Parathyroid adenoma (tissue), 2 donors: Measurements from ENCODE around the gene GLIS1.

Experiments
- H2AFZ ChIP-seq: fragments of 300-600 bp; sonication (generic); one replicate; pipeline ENCODE4 v1.7.0; 2017; ENCODE audit warnings: antibody characterized with exemption, mild to moderate bottlenecking
- H3K27ac ChIP-seq: fragments of 300-600 bp; sonication (generic); one replicate; pipeline ENCODE4 v1.7.0; 2017
- H3K27me3 ChIP-seq: fragments of 300-600 bp; sonication (generic); one replicate; pipeline ENCODE4 v1.7.0; 2017; ENCODE audit warnings: low read length; ENCODE audit not compliant: control insufficient read depth, insufficient read depth
- H3K36me3 ChIP-seq: fragments of 300-600 bp; sonication (generic); one replicate; pipeline ENCODE4 v1.7.0; 2017; ENCODE audit warnings: low read length; ENCODE audit not compliant: control insufficient read depth, insufficient read depth
- H3K4me1 ChIP-seq: fragments of 300-600 bp; sonication (generic); one replicate; pipeline ENCODE4 v1.7.0; 2017; ENCODE audit warnings: control low read depth
- H3K4me2 ChIP-seq: fragments of 300-600 bp; sonication (generic); one replicate; pipeline ENCODE4 v1.7.0; 2017; ENCODE audit warnings: low read length
- H3K4me3 ChIP-seq: fragments of 300-600 bp; sonication (generic); one replicate; pipeline ENCODE4 v1.7.0; 2017; ENCODE audit warnings: low read depth, low read length
- H3K79me2 ChIP-seq: fragments of 300-600 bp; sonication (generic); one replicate; pipeline ENCODE4 v1.7.0; 2017; ENCODE audit warnings: control low read depth
- H3K9ac ChIP-seq: fragments of 300-600 bp; sonication (generic); one replicate; pipeline ENCODE4 v1.7.0; 2017; ENCODE audit warnings: mild to moderate bottlenecking
- H3K9me3 ChIP-seq: fragments of 300-600 bp; sonication (generic); one replicate; pipeline ENCODE4 v1.7.0; 2017; ENCODE audit warnings: low read length; ENCODE audit not compliant: control insufficient read depth
- TF ChIP-seq, protein P1 (sequence below): fragments of 300-600 bp; sonication (generic); IDR thresholded peaks from one replicate; pipeline ENCODE4 v1.7.0; 2017; ENCODE audit warnings: antibody characterized with exemption, mild to moderate bottlenecking
- donor health status: primary hyperparathyroidism.

Gene GLIS1

DNA sequence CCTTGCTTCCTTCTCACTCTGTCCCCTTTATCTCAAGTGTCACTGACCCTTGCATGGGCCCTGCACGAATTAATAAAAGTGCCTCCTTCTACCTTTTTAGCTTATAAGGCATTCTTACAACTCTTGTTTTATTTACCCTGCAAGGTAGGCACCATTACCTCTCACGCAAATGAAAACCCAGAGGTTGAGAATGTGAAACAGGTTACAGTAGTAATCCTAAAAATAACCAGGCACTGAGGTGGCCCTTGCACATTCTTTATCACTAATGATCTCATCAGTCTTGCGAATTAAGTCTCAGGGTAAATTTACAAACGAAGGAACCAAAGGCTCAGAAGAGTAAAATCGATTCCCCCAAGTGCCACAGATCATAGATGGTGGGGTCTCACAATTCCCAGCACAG is 3.7 kb downstream of the GLIS1 start:
- Histone ChIP-seq H2AFZ (no peak overlapping the region), H3K9ac (no peak overlapping the region), H3K4me3 (no peak overlapping the region), H3K36me3 (no peaks in the 10 kb centered on the region), H3K79me2 (no peaks in the 10 kb centered on the region), H3K9me3 (no peaks in the 10 kb centered on the region), H3K27me3 (no peaks in the 10 kb centered on the region), H3K27ac (no peak overlapping the region), H3K4me1 (no peaks in the 10 kb centered on the region), H3K4me2 (no peak overlapping the region)
- TF ChIP-seq, protein P1, sequence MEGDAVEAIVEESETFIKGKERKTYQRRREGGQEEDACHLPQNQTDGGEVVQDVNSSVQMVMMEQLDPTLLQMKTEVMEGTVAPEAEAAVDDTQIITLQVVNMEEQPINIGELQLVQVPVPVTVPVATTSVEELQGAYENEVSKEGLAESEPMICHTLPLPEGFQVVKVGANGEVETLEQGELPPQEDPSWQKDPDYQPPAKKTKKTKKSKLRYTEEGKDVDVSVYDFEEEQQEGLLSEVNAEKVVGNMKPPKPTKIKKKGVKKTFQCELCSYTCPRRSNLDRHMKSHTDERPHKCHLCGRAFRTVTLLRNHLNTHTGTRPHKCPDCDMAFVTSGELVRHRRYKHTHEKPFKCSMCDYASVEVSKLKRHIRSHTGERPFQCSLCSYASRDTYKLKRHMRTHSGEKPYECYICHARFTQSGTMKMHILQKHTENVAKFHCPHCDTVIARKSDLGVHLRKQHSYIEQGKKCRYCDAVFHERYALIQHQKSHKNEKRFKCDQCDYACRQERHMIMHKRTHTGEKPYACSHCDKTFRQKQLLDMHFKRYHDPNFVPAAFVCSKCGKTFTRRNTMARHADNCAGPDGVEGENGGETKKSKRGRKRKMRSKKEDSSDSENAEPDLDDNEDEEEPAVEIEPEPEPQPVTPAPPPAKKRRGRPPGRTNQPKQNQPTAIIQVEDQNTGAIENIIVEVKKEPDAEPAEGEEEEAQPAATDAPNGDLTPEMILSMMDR, result no peak

GRCh38 chr1:53734650-53735211 is 4.2 kb downstream of the GLIS1 start:
- no peaks in the 10 kb centered on the region for H3K79me2 ChIP-seq
- H3K27me3 ChIP-seq, result no peaks in the 10 kb centered on the region
- no peaks in the 10 kb centered on the region for H3K36me3 ChIP-seq
- no peaks in the 10 kb centered on the region for H3K4me1 ChIP-seq
- TF ChIP-seq, protein P1, result no peak
- no peak overlapping the region for H3K27ac ChIP-seq
- H3K4me3 ChIP-seq, result no peak overlapping the region
- no peak overlapping the region for H3K9ac ChIP-seq
- H3K4me2 ChIP-seq, result no peak overlapping the region
- no peaks in the 10 kb centered on the region for H3K9me3 ChIP-seq
- H2AFZ ChIP-seq, result no peak overlapping the region

DNA sequence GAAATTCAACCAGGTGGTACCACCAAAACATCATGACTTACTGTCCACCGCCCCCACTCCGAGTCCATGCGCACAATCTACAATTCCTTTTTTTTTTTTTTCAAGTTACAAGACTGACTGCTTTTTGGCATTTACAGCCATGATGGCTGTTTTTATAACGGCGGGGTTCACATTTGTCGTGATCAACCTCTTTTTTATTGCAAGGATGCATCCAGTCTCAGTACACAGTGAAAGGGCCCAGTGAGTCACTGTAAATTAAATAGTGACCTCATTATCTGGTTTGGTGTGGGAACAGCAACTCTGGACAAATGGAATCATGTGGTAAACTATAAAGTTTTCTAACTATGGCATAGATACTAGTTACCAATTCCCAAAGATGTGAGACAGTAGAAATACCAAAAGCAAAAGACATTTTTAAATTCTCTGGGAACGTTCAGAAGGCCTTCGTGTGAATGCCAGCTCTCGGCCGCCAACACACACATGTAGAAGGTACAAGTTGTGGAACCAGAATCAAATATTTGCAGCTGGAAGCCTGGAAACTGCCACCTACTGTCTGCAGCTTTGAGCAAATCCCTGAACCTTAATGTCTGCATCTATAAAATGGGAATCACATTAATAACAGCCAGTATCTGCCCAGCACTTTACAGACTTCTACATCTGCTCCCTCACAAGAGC is 4.9 kb downstream of the GLIS1 start:
- H3K36me3 ChIP-seq, result no peaks in the 10 kb centered on the region
- H3K27me3 ChIP-seq, result no peaks in the 10 kb centered on the region
- no peak overlapping the region for H3K4me2 ChIP-seq
- H2AFZ ChIP-seq, result no peak overlapping the region
- H3K9ac ChIP-seq, result no peak overlapping the region
- no peaks in the 10 kb centered on the region for H3K79me2 ChIP-seq
- H3K9me3 ChIP-seq, result no peaks in the 10 kb centered on the region
- H3K4me1 ChIP-seq, result no peaks in the 10 kb centered on the region
- H3K27ac ChIP-seq, result no peak overlapping the region
- H3K4me3 ChIP-seq, result no peak overlapping the region
- TF ChIP-seq, protein P1, result no peak

GRCh38 chr1:53733447-53733931 is 5.5 kb downstream of the GLIS1 start:
- Histone ChIP-seq H3K9me3 (no peaks in the 10 kb centered on the region), H3K36me3 (no peaks in the 10 kb centered on the region), H3K4me2 (no peak overlapping the region), H3K27me3 (no peaks in the 10 kb centered on the region), H2AFZ (no peak overlapping the region), H3K9ac (no peak overlapping the region), H3K79me2 (no peaks in the 10 kb centered on the region), H3K27ac (no peak overlapping the region), H3K4me3 (no peak overlapping the region), H3K4me1 (no peaks in the 10 kb centered on the region)
- TF ChIP-seq, protein P1, result no peak

DNA sequence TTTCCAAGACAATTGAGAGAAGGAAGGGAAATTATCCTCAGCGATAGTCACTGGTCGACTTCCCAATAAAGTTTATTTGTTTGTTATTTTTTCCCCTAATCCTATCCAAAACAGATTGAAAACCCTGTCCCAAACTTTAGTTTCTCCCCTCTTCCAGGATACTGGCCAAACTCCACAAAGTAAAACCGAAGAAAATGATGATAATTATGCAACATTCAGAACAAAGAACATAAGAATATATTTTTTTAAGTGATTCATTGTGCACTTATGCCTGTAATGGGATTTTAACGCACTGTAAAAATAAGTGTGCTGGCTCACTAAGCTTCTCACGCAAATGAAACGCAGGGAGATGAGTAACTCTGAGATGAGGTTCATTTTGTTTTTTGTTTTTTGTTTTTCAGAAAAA is 6.0 kb downstream of the GLIS1 start:
- TF ChIP-seq, protein P1, result no peak
- Histone ChIP-seq H3K9ac (no peak overlapping the region), H3K27me3 (no peaks in the 10 kb centered on the region), H3K36me3 (no peaks in the 10 kb centered on the region), H3K79me2 (no peaks in the 10 kb centered on the region), H3K27ac (no peak overlapping the region), H3K9me3 (no peaks in the 10 kb centered on the region), H3K4me2 (no peak overlapping the region), H3K4me3 (no peak overlapping the region), H2AFZ (no peak overlapping the region), H3K4me1 (no peaks in the 10 kb centered on the region)
